Mesendoderm (in vitro differentiated cells): ENCODE data around the gene PDHB.

Experiments
- DNase-seq: peaks from one replicate; pipeline ENCODE4 v3.0.0; 2013
- H2AK5ac ChIP-seq: 2 replicates; pipeline ENCODE4 v1.6.1; 2013; ENCODE audit warnings: low read length, inconsistent platforms
- H2BK120ac ChIP-seq: 2 replicates; pipeline ENCODE4 v1.6.1; 2013; ENCODE audit warnings: low read depth, mild to moderate bottlenecking, low read length, moderate library complexity, mixed read lengths
- H2BK15ac ChIP-seq: replicated peaks from 2 replicates; pipeline ENCODE4 v1.6.1; 2013; ENCODE audit warnings: low read depth, mild to moderate bottlenecking, moderate library complexity
- H2BK5ac ChIP-seq: 2 replicates; pipeline ENCODE4 v1.6.1; 2013; ENCODE audit warnings: low read length, inconsistent platforms
- H3K18ac ChIP-seq: 2 replicates; pipeline ENCODE4 v1.6.1; 2013; ENCODE audit warnings: mild to moderate bottlenecking, low read length, mixed read lengths
- H3K23ac ChIP-seq: one replicate; pipeline ENCODE4 v1.6.1; 2013; ENCODE audit warnings: low read length
- H3K27ac ChIP-seq: 2 replicates; pipeline ENCODE4 v1.5.1; 2013; ENCODE audit warnings: low read depth, mild to moderate bottlenecking, inconsistent platforms, low read length, moderate library complexity
- H3K27me3 ChIP-seq: 2 replicates; pipeline ENCODE4 v1.6.1; 2013; ENCODE audit warnings: low read length, control low read depth, mild to moderate bottlenecking, inconsistent platforms; ENCODE audit not compliant: insufficient read depth, poor library complexity
- H3K36me3 ChIP-seq: 2 replicates; pipeline ENCODE4 v1.6.1; 2013; ENCODE audit warnings: low read length, inconsistent platforms; ENCODE audit not compliant: control insufficient read depth, insufficient read depth
- H3K4ac ChIP-seq: one replicate; pipeline ENCODE4 v1.6.1; 2013; ENCODE audit warnings: low read depth, mild to moderate bottlenecking, low read length, moderate library complexity
- H3K4me1 ChIP-seq: 2 replicates; pipeline ENCODE4 v1.6.1; 2013; ENCODE audit warnings: low read depth, low read length, inconsistent platforms; ENCODE audit not compliant: control insufficient read depth
- H3K4me2 ChIP-seq: 2 replicates; pipeline ENCODE4 v1.6.1; 2013; ENCODE audit warnings: low read length
- H3K4me3 ChIP-seq: 2 replicates; pipeline ENCODE4 v1.5.1; 2013; ENCODE audit warnings: mild to moderate bottlenecking, low read length
- H3K56ac ChIP-seq: one replicate; pipeline ENCODE4 v1.6.1; 2013; ENCODE audit warnings: low read length
- H3K79me1 ChIP-seq: 2 replicates; pipeline ENCODE4 v1.6.1; 2013; ENCODE audit warnings: low read length, inconsistent platforms
- H3K79me2 ChIP-seq: 2 replicates; pipeline ENCODE4 v1.6.1; 2013; ENCODE audit warnings: mild to moderate bottlenecking, low read length; ENCODE audit not compliant: control insufficient read depth, insufficient read depth
- H3K9ac ChIP-seq: 2 replicates; pipeline ENCODE4 v1.6.1; 2013; ENCODE audit warnings: low read length, inconsistent platforms
- H4K5ac ChIP-seq: one replicate; pipeline ENCODE4 v1.6.1; 2013; ENCODE audit warnings: low read length
- H4K8ac ChIP-seq: one replicate; pipeline ENCODE4 v1.6.1; 2013; ENCODE audit warnings: low read depth, mild to moderate bottlenecking, control low read depth, low read length, moderate library complexity
- WGBS: extraction: QIAGEN DNeasy Blood & Tissue Kit; methylation state at CpG from one replicate; pipeline ENCODE4 v1.1.7; 2013; ENCODE audit warnings: low lambda C conversion rate, missing lambda C conversion rate; ENCODE audit not compliant: insufficient coverage; ENCODE audit errors: extremely low coverage; 5-methylcytosine and 5-hydroxymethylcytosine counted together

Gene PDHB

DNA sequence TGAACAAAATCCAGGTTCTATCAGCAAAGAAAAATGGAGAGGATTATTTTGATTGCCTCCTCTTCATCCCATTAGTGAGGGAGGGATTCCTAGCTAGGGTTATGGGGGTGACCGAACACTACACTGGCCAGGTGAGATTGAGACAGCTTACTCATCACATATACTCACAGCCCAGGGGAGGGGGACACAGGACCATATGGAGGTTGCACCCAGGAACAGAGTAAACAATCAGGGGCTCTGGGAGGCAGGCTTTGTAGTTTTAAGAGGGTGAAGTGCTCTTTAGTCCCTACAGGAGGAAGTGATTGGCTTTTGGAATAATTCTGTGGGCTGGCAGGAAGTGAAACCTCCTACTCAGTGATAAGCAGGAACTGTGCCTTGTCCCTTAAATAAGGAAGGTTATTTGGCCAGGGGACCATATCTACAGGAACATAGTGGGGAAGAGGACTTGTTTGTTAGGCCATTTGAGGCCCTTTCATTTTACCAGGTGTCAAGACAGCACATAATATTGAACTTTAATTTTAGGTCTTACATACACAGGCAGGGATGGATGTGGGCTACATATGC lies 40.8 kb upstream of the PDHB start:
- H3K4me3 ChIP-seq, result no peak overlapping the region
- no peaks in the 10 kb centered on the region for H3K36me3 ChIP-seq
- H2BK15ac ChIP-seq, result no peak overlapping the region
- no peak overlapping the region for H3K4me2 ChIP-seq
- H3K4me1 ChIP-seq, result peaks cover 21% of the 10 kb centered on the region
- H3K56ac ChIP-seq, result no peak overlapping the region
- no peak overlapping the region for H3K23ac ChIP-seq
- H2AK5ac ChIP-seq, result no peak overlapping the region
- no peak overlapping the region for H4K8ac ChIP-seq
- H3K18ac ChIP-seq, result peak overlapping the region; percentile 20
- H2BK5ac ChIP-seq, result no peak overlapping the region
- H3K79me1 ChIP-seq, result no peaks in the 10 kb centered on the region
- peak overlapping the region; percentile 89 for H2BK120ac ChIP-seq
- H3K4ac ChIP-seq, result no peak overlapping the region
- H3K79me2 ChIP-seq, result no peaks in the 10 kb centered on the region
- H4K5ac ChIP-seq, result no peak overlapping the region
- no CpG with 5 or more reads among the region's 1 CpG for WGBS
- no peak overlapping the region for H3K27ac ChIP-seq
- H3K27me3 ChIP-seq, result no peaks in the 10 kb centered on the region
- H3K9ac ChIP-seq, result no peak overlapping the region
- no peak for DNase-seq

DNA sequence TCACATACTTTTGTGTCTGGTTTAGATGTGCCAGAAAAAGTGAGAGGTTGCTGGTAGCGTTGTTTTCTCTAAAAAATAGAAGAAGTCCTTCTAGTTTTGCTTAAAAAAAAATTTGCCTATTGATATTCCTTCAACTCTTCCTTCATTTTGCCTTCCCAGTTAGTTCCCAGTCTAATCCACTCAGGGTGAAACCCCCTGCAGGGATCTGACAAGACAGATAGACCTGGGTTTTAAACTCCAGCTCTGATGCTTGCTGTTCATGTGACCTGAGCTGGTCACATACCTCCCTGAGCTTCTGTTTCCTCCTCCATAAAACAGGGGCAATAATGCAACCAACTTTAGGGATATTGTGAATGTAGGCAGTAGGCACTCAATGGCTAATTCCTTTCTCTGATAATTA lies 39.6 kb upstream of the PDHB start:
- no peak overlapping the region for H2BK5ac ChIP-seq
- no peak overlapping the region for H2AK5ac ChIP-seq
- H3K4me1 ChIP-seq, result peaks cover 21% of the 10 kb centered on the region
- H3K79me1 ChIP-seq, result no peaks in the 10 kb centered on the region
- H4K5ac ChIP-seq, result no peak overlapping the region
- DNase-seq, result peak; percentile 57
- H3K56ac ChIP-seq, result no peak overlapping the region
- no peak overlapping the region for H3K23ac ChIP-seq
- no peaks in the 10 kb centered on the region for H3K36me3 ChIP-seq
- no peak overlapping the region for H3K9ac ChIP-seq
- H3K18ac ChIP-seq, result peak overlapping the region; percentile 13
- H3K4me3 ChIP-seq, result no peak overlapping the region
- H2BK15ac ChIP-seq, result no peak overlapping the region
- WGBS, result no CpG with 5 or more reads among the region's 1 CpG
- no peak overlapping the region for H3K4me2 ChIP-seq
- no peak overlapping the region for H2BK120ac ChIP-seq
- no peaks in the 10 kb centered on the region for H3K27me3 ChIP-seq
- no peak overlapping the region for H3K27ac ChIP-seq
- no peak overlapping the region for H4K8ac ChIP-seq
- no peaks in the 10 kb centered on the region for H3K79me2 ChIP-seq
- peak overlapping the region; percentile 42 for H3K4ac ChIP-seq

- Histone ChIP-seq H3K27ac (peak overlapping the region; percentile 78), H3K4me2 (no peak overlapping the region), H3K18ac (peak overlapping the region; percentile 70), H3K4ac (peak overlapping the region; percentile 47), H3K36me3 (no peaks in the 10 kb centered on the region), H4K5ac (no peak overlapping the region), H4K8ac (no peak overlapping the region), H2BK15ac (no peak overlapping the region), H2BK5ac (peak overlapping the region; percentile 72), H3K4me3 (no peak overlapping the region), H3K23ac (no peak overlapping the region), H2AK5ac (no peak overlapping the region), H3K27me3 (no peaks in the 10 kb centered on the region), H3K79me2 (no peaks in the 10 kb centered on the region), H3K9ac (peak overlapping the region; percentile 31), H3K56ac (peak overlapping the region; percentile 45), H2BK120ac (peak overlapping the region; percentile 8), H3K4me1 (peaks cover 21% of the 10 kb centered on the region), H3K79me1 (no peaks in the 10 kb centered on the region)
- peak; percentile 60 for DNase-seq
- WGBS, result no CpG with 5 or more reads among the region's 10 CpGs
Observed at GRCh38 chr3:58471025-58471887, 37.6 kb upstream of the PDHB start.

GRCh38 chr3:58470363-58471024 lies 36.9 kb upstream of the PDHB start:
- Histone ChIP-seq H2BK120ac (no peak overlapping the region), H3K4me3 (no peak overlapping the region), H3K4ac (peak overlapping the region; percentile 47), H2AK5ac (peak overlapping the region; percentile 79), H4K5ac (no peak overlapping the region), H3K4me1 (peaks cover 21% of the 10 kb centered on the region), H4K8ac (no peak overlapping the region), H3K79me2 (no peaks in the 10 kb centered on the region), H3K18ac (peak overlapping the region; percentile 5), H3K4me2 (no peak overlapping the region), H3K27me3 (no peaks in the 10 kb centered on the region), H3K56ac (peak overlapping the region; percentile 45), H3K79me1 (no peaks in the 10 kb centered on the region), H2BK5ac (peak overlapping the region; percentile 59), H3K9ac (no peak overlapping the region), H3K27ac (no peak overlapping the region), H3K36me3 (no peaks in the 10 kb centered on the region), H2BK15ac (no peak overlapping the region), H3K23ac (no peak overlapping the region)
- DNase-seq, result no peak
- WGBS, result no CpG with 5 or more reads among the region's 12 CpGs

GRCh38 chr3:58469096-58469495 lies 35.5 kb upstream of the PDHB start:
- no peak overlapping the region for H3K4me2 ChIP-seq
- H4K5ac ChIP-seq, result no peak overlapping the region
- no peak overlapping the region for H3K23ac ChIP-seq
- DNase-seq, result no peak
- no CpG with 5 or more reads among the region's 4 CpGs for WGBS
- H2BK5ac ChIP-seq, result no peak overlapping the region
- H4K8ac ChIP-seq, result no peak overlapping the region
- no peak overlapping the region for H3K18ac ChIP-seq
- H3K36me3 ChIP-seq, result no peaks in the 10 kb centered on the region
- no peak overlapping the region for H3K9ac ChIP-seq
- H3K4me3 ChIP-seq, result no peak overlapping the region
- no peak overlapping the region for H2BK15ac ChIP-seq
- no peak overlapping the region for H2AK5ac ChIP-seq
- no peaks in the 10 kb centered on the region for H3K79me1 ChIP-seq
- no peak overlapping the region for H3K27ac ChIP-seq
- no peaks in the 10 kb centered on the region for H3K27me3 ChIP-seq
- H3K56ac ChIP-seq, result no peak overlapping the region
- no peaks in the 10 kb centered on the region for H3K79me2 ChIP-seq
- no peak overlapping the region for H3K4ac ChIP-seq
- H3K4me1 ChIP-seq, result peaks cover 16% of the 10 kb centered on the region
- H2BK120ac ChIP-seq, result no peak overlapping the region
